ENCODE measurements around the gene FAM24A.
"Not testable (repeated sequence)": the region's sequence is repeated elsewhere in the genome, so short reads cannot be mapped to it uniquely, and the experiment has no call there.

FAM24A gene

GRCh38 chr10:122910310-122910709 is at the start of gene FAM24A:
Gene FAM24A, plus strand, starts transcription at chr10:122910610. Its CDS starts 1,025 bp downstream, at chr10:122911635.
- no peak for DNase-seq

- DNase-seq: peak; percentile 62
Measured at GRCh38 chr10:122861711-122862161, 48.7 kb upstream of the FAM24A start.

GRCh38 chr10:122863216-122864193 is 46.9 kb upstream of the FAM24A start:
- DNase-seq: peak; percentile 8

GRCh38 chr10:122864194-122864592 is 46.2 kb upstream of the FAM24A start:
- no peak for DNase-seq

- DNase-seq: peak; percentile 55
Measured at GRCh38 chr10:122864901-122865300, 45.5 kb upstream of the FAM24A start.

- DNase-seq: not testable (repeated sequence)
Measured at GRCh38 chr10:122866757-122867482, 43.5 kb upstream of the FAM24A start.

- DNase-seq: not testable (repeated sequence)
Measured at GRCh38 chr10:122868768-122869167, 41.6 kb upstream of the FAM24A start.

- DNase-seq: not testable (repeated sequence)
Measured at GRCh38 chr10:122871947-122872346, 38.5 kb upstream of the FAM24A start.

GRCh38 chr10:122875843-122876466 is 34.5 kb upstream of the FAM24A start:
- DNase-seq: no peak

GRCh38 chr10:122876467-122876855 is 33.9 kb upstream of the FAM24A start:
- DNase-seq: no peak

- no peak for DNase-seq
Measured at GRCh38 chr10:122877264-122877663, 33.1 kb upstream of the FAM24A start.

- peak; percentile 5 for DNase-seq
Measured at GRCh38 chr10:122878799-122879338, 31.5 kb upstream of the FAM24A start.

GRCh38 chr10:122879339-122880273 is 30.8 kb upstream of the FAM24A start, which contains the start of gene FAM24B:
Gene FAM24B, minus strand, starts transcription at chr10:122879581. Its CDS starts 29,066 bp downstream, at chr10:122850515.
- peak; percentile 99 for DNase-seq

GRCh38 chr10:122882766-122883165 is 27.6 kb upstream of the FAM24A start:
- DNase-seq: no peak

GRCh38 chr10:122884166-122884565 is 26.2 kb upstream of the FAM24A start:
- no peak for DNase-seq

GRCh38 chr10:122894261-122894944 is 16.0 kb upstream of the FAM24A start:
- DNase-seq: no peak

- not testable (repeated sequence) for DNase-seq
Measured at GRCh38 chr10:122903861-122904260, 6.5 kb upstream of the FAM24A start.

- DNase-seq: peak; percentile 39
Measured at GRCh38 chr10:122911889-122912484, 1.6 kb downstream of the FAM24A start.

GRCh38 chr10:122915700-122916099 is 5.3 kb downstream of the FAM24A start:
- no peak for DNase-seq

- no peak for DNase-seq
Measured at GRCh38 chr10:122930140-122930539, 19.7 kb downstream of the FAM24A start.
